A673 (cell line): ENCODE measurements around the gene ST6GALNAC3.

Source experiments
- CTCF ChIP-seq: fragments of 300-800, 200-600 bp; sonication (generic); conservative IDR thresholded peaks from 2 replicates; pipeline ENCODE4 v1.5.1; 2017; ENCODE audit warnings: low read depth, mild to moderate bottlenecking, antibody characterized with exemption, low read length, moderate library complexity, mixed read lengths
- EZH2 ChIP-seq: fragments of 200-600 bp; sonication (generic); IDR thresholded peaks from 2 replicates; pipeline ENCODE4 v1.6.1; 2017; ENCODE audit warnings: borderline replicate concordance, low read depth, mild to moderate bottlenecking, mixed read lengths, antibody characterized with exemption, low read length; ENCODE audit not compliant: poor library complexity, severe bottlenecking

GRCh38 chr1:76082062-76082461, 7.5 kb downstream of the ST6GALNAC3 start:
- TF ChIP-seq EZH2, result no peak
- TF ChIP-seq CTCF, result no peak
